ENCODE measurements around the gene PTPRT. TPM values are rescaled to one million over a fixed set of nuclear protein-coding genes. Genes with fewer than 3 reads are reported as not detected.

PTPRT gene
- total RNA-seq, 1 experiment from 2014 or later = not detected

GRCh38 chr20:42270539-42270938 lies 919.2 kb downstream of the PTPRT start:
- intact Hi-C loops (cut with micrococcal nuclease) = no loop called here
- H3K9ac ChIP-seq (ENCODE audit: low read length) = no peak overlapping the region
- H3K79me2 ChIP-seq (ENCODE audit: insufficient read depth, low read length) = no peaks in the 10 kb centered on the region
- no peak for ATAC-seq
- TF ChIP-seq TCF7L2 (IDR thresholded peaks at IDR 0.05; ENCODE audit: borderline replicate concordance, extremely low read depth, insufficient read depth, insufficient read length) (no peak), POLR2AphosphoS5 (IDR thresholded peaks at IDR 0.05; ENCODE audit: low read depth, low read length) (no peak), MAX (IDR thresholded peaks at IDR 0.05) (no peak), ATF3 (IDR thresholded peaks at IDR 0.05) (no peak), CTCF (IDR thresholded peaks at IDR 0.05 in 2 of 3, conservative IDR thresholded peaks at IDR 0.05 in 1 of 3; ENCODE audit: borderline replicate concordance in 1 of 3, insufficient read depth in 1 of 3, low read depth in 2 of 3, low read length in 2 of 3) (no peak), REST (IDR thresholded peaks at IDR 0.05; ENCODE audit: low read depth) (no peak), EGR1 (IDR thresholded peaks at IDR 0.05; ENCODE audit: low read depth) (no peak), ELF1 (IDR thresholded peaks at IDR 0.05; ENCODE audit: borderline replicate concordance, low read depth) (no peak), ZFX (IDR thresholded peaks at IDR 0.05) (no peak), YY1 (IDR thresholded peaks at IDR 0.05; ENCODE audit: extremely low read depth, insufficient replicate concordance, low read depth, low read length) (no peak), POLR2A (IDR thresholded peaks at IDR 0.05; ENCODE audit: borderline replicate concordance, extremely low read depth, insufficient read depth, insufficient read length) (no peak), SP1 (IDR thresholded peaks at IDR 0.05; ENCODE audit: low read depth) (no peak), EZH2phosphoT487 (IDR thresholded peaks at IDR 0.05; ENCODE audit: borderline replicate concordance) (no peak), SRF (IDR thresholded peaks at IDR 0.05; ENCODE audit: low read depth) (no peak), RAD21 (IDR thresholded peaks at IDR 0.05; ENCODE audit: low read depth) (no peak), ZBTB33 (IDR thresholded peaks at IDR 0.05; ENCODE audit: extremely low read depth, insufficient replicate concordance, low read length) (no peak)
- no peaks in the 10 kb centered on the region for H3K36me3 ChIP-seq (ENCODE audit: control insufficient read depth in 1 of 2, insufficient read depth in 2 of 2, low read length in 2 of 2)
- no peak overlapping the region for H3K4me3 ChIP-seq (replicated peaks in 1 of 2; ENCODE audit: low read depth in 1 of 2, low read length in 2 of 2)
- no peak for DNase-seq (ENCODE audit: low read depth, low spot score)
- no peaks in the 10 kb centered on the region for H4K20me1 ChIP-seq (ENCODE audit: insufficient read depth)
- H3K9me3 ChIP-seq (ENCODE audit: control insufficient read depth in 1 of 2, insufficient read depth in 1 of 2, low read depth in 1 of 2, low read length in 2 of 2) = peaks cover 0 to 26% of the 10 kb centered on the region in 2 experiments; a peak in 2 of 4 replicates
- no peaks in the 10 kb centered on the region for H3K27me3 ChIP-seq (ENCODE audit: insufficient read depth, low read length)
- RAD21 ChIA-PET (ENCODE audit: low non-redundant PET in 1 of 2, low total read pairs in 2 of 2, uncharacterized antibody in 2 of 2, unreplicated experiment in 2 of 2) = no interaction called here
- POLR2A ChIA-PET = no interaction called here
- H3K9me2 ChIP-seq (ENCODE audit: insufficient read depth) = no peaks in the 10 kb centered on the region
- no peak overlapping the region for H3K4me2 ChIP-seq (ENCODE audit: low read length)
- H3K4me1 ChIP-seq (ENCODE audit: control insufficient read depth in 1 of 2, insufficient read depth in 2 of 2, low read length in 2 of 2) = no peaks in the 10 kb centered on the region
- H2AFZ ChIP-seq (ENCODE audit: low read depth, low read length, poor library complexity, severe bottlenecking) = no peak overlapping the region
- BruUV-seq (replicated peaks) = no TSS peak
- CTCF ChIA-PET = no interaction called here
- H3K27ac ChIP-seq (ENCODE audit: low read depth, low read length) = no peak overlapping the region

Measured in HCT116 (cell line).